GM12892 (cell line): ENCODE data around the gene COL5A1.

Source experiments
- POLR2A ChIP-seq: IDR thresholded peaks from 2 replicates; pipeline ENCODE4 v1.6.1; 2011; ENCODE audit warnings: low read depth, low read length, control low read depth
- POLR2AphosphoS5 ChIP-seq: IDR thresholded peaks from 2 replicates; pipeline ENCODE4 v1.6.1; 2011; ENCODE audit warnings: low read depth, low read length, control low read depth
- TAF1 ChIP-seq: IDR thresholded peaks from 2 replicates; pipeline ENCODE4 v1.6.1; 2011; ENCODE audit warnings: low read depth, mild to moderate bottlenecking, control low read depth, low read length, borderline replicate concordance

GRCh38 chr9:134651226-134651905 lies 9.8 kb downstream of the COL5A1 start:
- TF ChIP-seq POLR2A: no peak
- no peak for TF ChIP-seq POLR2AphosphoS5
- TF ChIP-seq TAF1: no peak
